Activated naive CD8-positive, alpha-beta T cell treated with anti-CD3 and anti-CD28 coated beads, Interleukin-2, amount 10 ng/mL, durations not matched to agents 7 days and 5 days (primary cell): ENCODE data around the gene GSDME. TPM values are rescaled to one million over a fixed set of nuclear protein-coding genes. Genes with fewer than 3 reads are reported as not detected.

Source experiments
- ATAC-seq: fragments of 150-1000 bp; cut with Tn5 transposase; one replicate; pipeline ENCODE4 v1.10.0; 2021; ENCODE audit warnings: low read depth, moderate library complexity
- POLR2A ChIA-PET: fragments of 350-600 bp; sonication (Branson Sonifier 250); formaldehyde crosslinking; loops from one replicate; lab custom pipeline; 2021; ENCODE audit warnings: antibody characterized with exemption; lab: Charles Lee
- DNase-seq: peaks from one replicate; pipeline ENCODE4 v3.0.0; 2021
- H3K27ac Mint-ChIP-seq: one replicate; pipeline ENCODE4 v1.8.0; 2022; ENCODE audit warnings: mild to moderate bottlenecking, mixed read lengths
- H3K27me3 Mint-ChIP-seq: one replicate; pipeline ENCODE4 v1.8.0; 2022; ENCODE audit warnings: mild to moderate bottlenecking, moderate library complexity, mixed read lengths
- H3K36me3 Mint-ChIP-seq: one replicate; pipeline ENCODE4 v1.8.0; 2021; ENCODE audit warnings: mild to moderate bottlenecking, mixed read lengths
- H3K4me1 Mint-ChIP-seq: one replicate; pipeline ENCODE4 v1.8.0; 2021; ENCODE audit warnings: mixed read lengths
- H3K4me3 Mint-ChIP-seq: one replicate; pipeline ENCODE4 v1.8.0; 2022; ENCODE audit warnings: mild to moderate bottlenecking, moderate library complexity, mixed read lengths
- H3K9me3 Mint-ChIP-seq: one replicate; pipeline ENCODE4 v1.8.0; 2021; ENCODE audit warnings: mixed read lengths
- total RNA-seq, 2 experiments: library from RNA; stranded (reverse); gene quantifications; one replicate each; pipeline ENCODE4 v1.2.3, GENCODE V29; 2021

The GSDME gene
- total RNA-seq, 2 experiments from 2014 or later: 2.5 to 3.1 TPM

GRCh38 chr7:24706211-24707170, 50.8 kb downstream of the GSDME start:
- Mint-ChIP-seq H3K4me3 (no peak overlapping the region), H3K36me3 (no peaks in the 10 kb centered on the region), H3K4me1 (peaks cover 10% of the 10 kb centered on the region), H3K27me3 (no peaks in the 10 kb centered on the region), H3K9me3 (no peaks in the 10 kb centered on the region), H3K27ac (no peak overlapping the region)
- DNase-seq (no peak), ATAC-seq (no peak)
- POLR2A ChIA-PET: no interaction called here

GRCh38 chr7:24705461-24705954, 51.8 kb downstream of the GSDME start:
- POLR2A ChIA-PET: no interaction called here
- ATAC-seq (peak; percentile 42), DNase-seq (no peak)
- Mint-ChIP-seq H3K9me3 (no peaks in the 10 kb centered on the region), H3K4me1 (peaks cover 10% of the 10 kb centered on the region), H3K27ac (no peak overlapping the region), H3K27me3 (no peaks in the 10 kb centered on the region), H3K4me3 (no peak overlapping the region), H3K36me3 (no peaks in the 10 kb centered on the region)

GRCh38 chr7:24704311-24704710, 53.0 kb downstream of the GSDME start:
- Mint-ChIP-seq H3K36me3 (no peaks in the 10 kb centered on the region), H3K4me3 (no peak overlapping the region), H3K9me3 (no peaks in the 10 kb centered on the region), H3K27me3 (no peaks in the 10 kb centered on the region), H3K4me1 (peaks cover 10% of the 10 kb centered on the region), H3K27ac (no peak overlapping the region)
- DNase-seq: no peak
- POLR2A ChIA-PET: no interaction called here
- ATAC-seq: no peak

- Mint-ChIP-seq H3K36me3 (no peaks in the 10 kb centered on the region), H3K4me3 (no peak overlapping the region), H3K27me3 (no peaks in the 10 kb centered on the region), H3K9me3 (no peaks in the 10 kb centered on the region), H3K27ac (no peak overlapping the region), H3K4me1 (peaks cover 10% of the 10 kb centered on the region)
- POLR2A ChIA-PET: no interaction called here
- ATAC-seq (no peak), DNase-seq (no peak)
Measured at GRCh38 chr7:24703296-24703695, 54.0 kb downstream of the GSDME start.

- H3K27me3 Mint-ChIP-seq: no peaks in the 10 kb centered on the region
- peaks cover 10% of the 10 kb centered on the region for H3K4me1 Mint-ChIP-seq
- DNase-seq (no peak), ATAC-seq (no peak)
- POLR2A ChIA-PET: no interaction called here
- no peaks in the 10 kb centered on the region for H3K36me3 Mint-ChIP-seq
- H3K27ac Mint-ChIP-seq: no peak overlapping the region
- H3K9me3 Mint-ChIP-seq: no peaks in the 10 kb centered on the region
- no peak overlapping the region for H3K4me3 Mint-ChIP-seq
Measured at GRCh38 chr7:24702755-24703154, 54.5 kb downstream of the GSDME start.

- Mint-ChIP-seq H3K4me1 (peaks cover 10% of the 10 kb centered on the region), H3K27me3 (no peaks in the 10 kb centered on the region), H3K27ac (no peak overlapping the region), H3K9me3 (no peaks in the 10 kb centered on the region), H3K36me3 (peaks cover 2% of the 10 kb centered on the region), H3K4me3 (no peak overlapping the region)
- DNase-seq: no peak
- no peak for ATAC-seq
- POLR2A ChIA-PET: no interaction called here
Measured at GRCh38 chr7:24701261-24702235, 55.7 kb downstream of the GSDME start.

GRCh38 chr7:24700521-24701260, 56.6 kb downstream of the GSDME start:
- H3K27ac Mint-ChIP-seq: no peak overlapping the region
- no peaks in the 10 kb centered on the region for H3K9me3 Mint-ChIP-seq
- H3K4me3 Mint-ChIP-seq: no peak overlapping the region
- H3K4me1 Mint-ChIP-seq: peaks cover 10% of the 10 kb centered on the region
- POLR2A ChIA-PET: no interaction called here
- ATAC-seq (no peak), DNase-seq (no peak)
- H3K27me3 Mint-ChIP-seq: no peaks in the 10 kb centered on the region
- H3K36me3 Mint-ChIP-seq: peaks cover 2% of the 10 kb centered on the region

GRCh38 chr7:24698531-24699266, 58.6 kb downstream of the GSDME start:
- Mint-ChIP-seq H3K9me3 (no peaks in the 10 kb centered on the region), H3K4me3 (no peak overlapping the region), H3K27ac (no peak overlapping the region), H3K27me3 (no peaks in the 10 kb centered on the region), H3K36me3 (peaks cover 5% of the 10 kb centered on the region), H3K4me1 (no peaks in the 10 kb centered on the region)
- POLR2A ChIA-PET: no interaction called here
- ATAC-seq: no peak
- no peak for DNase-seq

GRCh38 chr7:24697416-24697815, 59.8 kb downstream of the GSDME start:
- DNase-seq: no peak
- Mint-ChIP-seq H3K27ac (no peak overlapping the region), H3K9me3 (no peaks in the 10 kb centered on the region), H3K4me1 (no peaks in the 10 kb centered on the region), H3K36me3 (peaks cover 5% of the 10 kb centered on the region), H3K27me3 (no peaks in the 10 kb centered on the region), H3K4me3 (no peak overlapping the region)
- no peak for ATAC-seq
- POLR2A ChIA-PET: no interaction called here

- Mint-ChIP-seq H3K27me3 (no peaks in the 10 kb centered on the region), H3K36me3 (peaks cover 5% of the 10 kb centered on the region), H3K9me3 (no peaks in the 10 kb centered on the region), H3K4me1 (no peaks in the 10 kb centered on the region), H3K4me3 (no peak overlapping the region), H3K27ac (no peak overlapping the region)
- POLR2A ChIA-PET: no interaction called here
- DNase-seq (no peak), ATAC-seq (no peak)
Measured at GRCh38 chr7:24692592-24692991, 64.7 kb downstream of the GSDME start.

- DNase-seq (no peak), ATAC-seq (no peak)
- POLR2A ChIA-PET: no interaction called here
- no peaks in the 10 kb centered on the region for H3K27me3 Mint-ChIP-seq
- H3K27ac Mint-ChIP-seq: no peak overlapping the region
- H3K4me3 Mint-ChIP-seq: no peak overlapping the region
- H3K36me3 Mint-ChIP-seq: peaks cover 12% of the 10 kb centered on the region
- no peaks in the 10 kb centered on the region for H3K9me3 Mint-ChIP-seq
- no peaks in the 10 kb centered on the region for H3K4me1 Mint-ChIP-seq
Measured at GRCh38 chr7:24690251-24690650, 67.0 kb downstream of the GSDME start.

GRCh38 chr7:24685708-24686107, 71.6 kb downstream of the GSDME start:
- ATAC-seq: no peak
- POLR2A ChIA-PET: no interaction called here
- H3K27me3 Mint-ChIP-seq: no peaks in the 10 kb centered on the region
- no peaks in the 10 kb centered on the region for H3K9me3 Mint-ChIP-seq
- peaks cover 12% of the 10 kb centered on the region for H3K36me3 Mint-ChIP-seq
- H3K27ac Mint-ChIP-seq: no peak overlapping the region
- DNase-seq: no peak
- no peaks in the 10 kb centered on the region for H3K4me1 Mint-ChIP-seq
- no peak overlapping the region for H3K4me3 Mint-ChIP-seq
